ENCODE measurements around the gene RMP24.

Gene RMP24

DNA sequence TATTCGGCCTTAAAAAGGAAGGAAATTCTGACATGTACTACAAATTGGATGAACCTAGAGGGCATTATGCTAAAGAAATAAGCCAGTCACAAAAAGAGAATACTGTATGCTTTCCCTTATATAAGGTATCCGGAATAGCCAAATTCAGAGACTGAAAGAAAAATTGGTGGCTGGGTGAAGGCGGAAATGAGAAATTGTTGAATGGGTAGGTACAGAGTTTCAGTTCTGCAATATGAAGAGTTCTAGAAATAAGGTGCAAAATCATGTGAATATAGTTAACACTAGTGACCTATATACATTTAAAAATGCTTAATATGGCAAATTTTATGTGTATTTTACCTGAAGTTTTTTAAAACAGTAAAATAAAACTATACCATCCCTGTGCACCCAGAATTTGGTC is 43.1 kb downstream of the RMP24 start:
- Mint-ChIP-seq H3K27me3 (ENCODE audit: low read depth in 3 of 3) (no peaks in the 10 kb centered on the region), H3K27ac (no peak overlapping the region), H3K9me3 (no peaks in the 10 kb centered on the region), H3K4me1 (peaks cover 5% of the 10 kb centered on the region), H3K36me3 (peaks cover 2 to 4% of the 10 kb centered on the region in 2 donors), H3K4me3 (no peak overlapping the region)
- H3K4me2 ChIP-seq (replicated peaks; ENCODE audit: extremely low read depth, low read length, poor library complexity, severe bottlenecking) = no peak overlapping the region
- TF ChIP-seq, protein P1, sequence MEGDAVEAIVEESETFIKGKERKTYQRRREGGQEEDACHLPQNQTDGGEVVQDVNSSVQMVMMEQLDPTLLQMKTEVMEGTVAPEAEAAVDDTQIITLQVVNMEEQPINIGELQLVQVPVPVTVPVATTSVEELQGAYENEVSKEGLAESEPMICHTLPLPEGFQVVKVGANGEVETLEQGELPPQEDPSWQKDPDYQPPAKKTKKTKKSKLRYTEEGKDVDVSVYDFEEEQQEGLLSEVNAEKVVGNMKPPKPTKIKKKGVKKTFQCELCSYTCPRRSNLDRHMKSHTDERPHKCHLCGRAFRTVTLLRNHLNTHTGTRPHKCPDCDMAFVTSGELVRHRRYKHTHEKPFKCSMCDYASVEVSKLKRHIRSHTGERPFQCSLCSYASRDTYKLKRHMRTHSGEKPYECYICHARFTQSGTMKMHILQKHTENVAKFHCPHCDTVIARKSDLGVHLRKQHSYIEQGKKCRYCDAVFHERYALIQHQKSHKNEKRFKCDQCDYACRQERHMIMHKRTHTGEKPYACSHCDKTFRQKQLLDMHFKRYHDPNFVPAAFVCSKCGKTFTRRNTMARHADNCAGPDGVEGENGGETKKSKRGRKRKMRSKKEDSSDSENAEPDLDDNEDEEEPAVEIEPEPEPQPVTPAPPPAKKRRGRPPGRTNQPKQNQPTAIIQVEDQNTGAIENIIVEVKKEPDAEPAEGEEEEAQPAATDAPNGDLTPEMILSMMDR (IDR thresholded peaks at IDR 0.05) = no peak
- no peaks in the 10 kb centered on the region for H4K20me1 ChIP-seq (ENCODE audit: insufficient read depth, low read length)
- no CpG with 5 or more reads among the region's 3 CpGs for WGBS (ENCODE audit: insufficient coverage)
- H2AFZ ChIP-seq (ENCODE audit: insufficient read depth, low read depth, low read length, poor library complexity, severe bottlenecking) = no peak overlapping the region
- H3K9me3 ChIP-seq (replicated peaks in 1 of 2; ENCODE audit: control insufficient read depth in 1 of 2, insufficient read depth in 1 of 2, low read length in 2 of 2) = no peaks in the 10 kb centered on the region
- no peak overlapping the region for H3K9ac ChIP-seq (ENCODE audit: insufficient read depth, low read length, poor library complexity, severe bottlenecking)
- no peaks in the 10 kb centered on the region for H3K27me3 ChIP-seq (ENCODE audit: control insufficient read depth in 2 of 2, insufficient read depth in 2 of 2, low read length in 2 of 2)
- no peaks in the 10 kb centered on the region for H3K36me3 ChIP-seq (replicated peaks in 1 of 2; ENCODE audit: control insufficient read depth in 1 of 2, insufficient read depth in 2 of 2, low read length in 2 of 2)
- no peaks in the 10 kb centered on the region for H3K4me1 ChIP-seq (ENCODE audit: control insufficient read depth in 1 of 2, insufficient read depth in 2 of 2, low read length in 2 of 2)
- intact Hi-C loops (cut with micrococcal nuclease) = loop anchor here (5.0 to 10.0 kb wide), 2 partner anchors 267 to 799 kb away; no protein-coding TSS in a partner anchor
- no peaks in the 10 kb centered on the region for H3K79me2 ChIP-seq (ENCODE audit: insufficient read depth, low read length)
- no peak for DNase-seq
- H3K27ac ChIP-seq (ENCODE audit: low read depth in 1 of 2, low read length in 2 of 2) = no peak overlapping the region
- H3K4me3 ChIP-seq (replicated peaks in 1 of 3; ENCODE audit: low read depth in 2 of 3, low read length in 3 of 3) = no peak overlapping the region

DNA sequence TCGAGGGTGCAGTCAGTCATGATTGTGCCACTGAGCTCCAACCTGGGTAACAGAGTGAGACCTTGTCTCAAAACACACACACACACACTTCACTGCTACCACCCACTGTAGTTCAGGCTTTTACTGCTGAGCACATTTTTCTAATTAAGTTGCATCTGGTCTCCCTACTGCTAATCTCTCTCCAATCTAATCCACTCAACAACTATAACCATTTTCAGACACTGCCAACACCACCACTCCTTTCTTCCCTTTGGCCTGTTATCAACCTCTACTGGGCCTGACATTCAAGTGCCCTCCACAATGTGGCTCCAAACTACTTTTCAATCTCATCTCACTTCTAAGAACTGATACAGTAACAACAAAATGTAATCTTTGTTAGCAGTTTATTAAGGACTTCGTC is 44.8 kb downstream of the RMP24 start:
- TF ChIP-seq, protein P1 (IDR thresholded peaks at IDR 0.05) = no peak
- intact Hi-C loops (cut with micrococcal nuclease) = loop anchor here (5.0 to 10.0 kb wide), 2 partner anchors 265 to 798 kb away; no protein-coding TSS in a partner anchor
- H3K4me3 ChIP-seq (replicated peaks in 1 of 3; ENCODE audit: low read depth in 2 of 3, low read length in 3 of 3) = no peak overlapping the region
- H2AFZ ChIP-seq (ENCODE audit: insufficient read depth, low read depth, low read length, poor library complexity, severe bottlenecking) = no peak overlapping the region
- peaks cover 5% of the 10 kb centered on the region for H3K4me1 Mint-ChIP-seq
- no peak overlapping the region for H3K27ac Mint-ChIP-seq
- DNase-seq = no peak
- no peak overlapping the region for H3K27ac ChIP-seq (ENCODE audit: low read depth in 1 of 2, low read length in 2 of 2)
- peaks cover 2 to 4% of the 10 kb centered on the region in 2 donors for H3K36me3 Mint-ChIP-seq
- H3K27me3 ChIP-seq (ENCODE audit: control insufficient read depth in 2 of 2, insufficient read depth in 2 of 2, low read length in 2 of 2) = no peaks in the 10 kb centered on the region
- H3K27me3 Mint-ChIP-seq (ENCODE audit: low read depth in 3 of 3) = no peaks in the 10 kb centered on the region
- WGBS (ENCODE audit: insufficient coverage) = 100% methylated on average over 1 of the region's 2 CpGs
- no peaks in the 10 kb centered on the region for H4K20me1 ChIP-seq (ENCODE audit: insufficient read depth, low read length)
- H3K9me3 ChIP-seq (replicated peaks in 1 of 2; ENCODE audit: control insufficient read depth in 1 of 2, insufficient read depth in 1 of 2, low read length in 2 of 2) = no peaks in the 10 kb centered on the region
- no peak overlapping the region for H3K4me3 Mint-ChIP-seq
- H3K4me2 ChIP-seq (replicated peaks; ENCODE audit: extremely low read depth, low read length, poor library complexity, severe bottlenecking) = no peak overlapping the region
- no peak overlapping the region for H3K9ac ChIP-seq (ENCODE audit: insufficient read depth, low read length, poor library complexity, severe bottlenecking)
- H3K4me1 ChIP-seq (ENCODE audit: control insufficient read depth in 1 of 2, insufficient read depth in 2 of 2, low read length in 2 of 2) = no peaks in the 10 kb centered on the region
- no peaks in the 10 kb centered on the region for H3K36me3 ChIP-seq (replicated peaks in 1 of 2; ENCODE audit: control insufficient read depth in 1 of 2, insufficient read depth in 2 of 2, low read length in 2 of 2)
- no peaks in the 10 kb centered on the region for H3K9me3 Mint-ChIP-seq
- no peaks in the 10 kb centered on the region for H3K79me2 ChIP-seq (ENCODE audit: insufficient read depth, low read length)

Data from CD14-positive monocyte (primary cell).